Measurements from ENCODE around the gene DIPK1A.
"Not testable (repeated sequence)": the region's sequence is repeated elsewhere in the genome, so short reads cannot be mapped to it uniquely, and the experiment has no call there.

DIPK1A gene

GRCh38 chr1:92921031-92922023 lies 39.9 kb downstream of the DIPK1A start:
- no peak for DNase-seq (ENCODE audit: low read depth, low spot score)

GRCh38 chr1:92916899-92917298 lies 44.4 kb downstream of the DIPK1A start:
- no peak for DNase-seq (ENCODE audit: low read depth, low spot score)

- no peak for DNase-seq (ENCODE audit: low read depth, low spot score)
These were observed 45.7 kb downstream of the DIPK1A start for GRCh38 chr1:92915547-92915946.

GRCh38 chr1:92913093-92913819 lies 48.0 kb downstream of the DIPK1A start:
- DNase-seq (ENCODE audit: low read depth, low spot score): no peak

- no peak for DNase-seq (ENCODE audit: low read depth, low spot score)
These were observed 51.2 kb downstream of the DIPK1A start for GRCh38 chr1:92910081-92910480.

- peak; percentile 7 for DNase-seq (ENCODE audit: low read depth, low spot score)
These were observed 51.9 kb downstream of the DIPK1A start for GRCh38 chr1:92909321-92909720.

GRCh38 chr1:92907949-92908684 lies 53.1 kb downstream of the DIPK1A start:
- DNase-seq (ENCODE audit: low read depth, low spot score): no peak

GRCh38 chr1:92903765-92904164 lies 57.5 kb downstream of the DIPK1A start:
- no peak for DNase-seq (ENCODE audit: low read depth, low spot score)

- DNase-seq (ENCODE audit: low read depth, low spot score): no peak
These were observed 58.9 kb downstream of the DIPK1A start for GRCh38 chr1:92902406-92902744.

- no peak for DNase-seq (ENCODE audit: low read depth, low spot score)
These were observed 59.4 kb downstream of the DIPK1A start for GRCh38 chr1:92901699-92902405.

- DNase-seq (ENCODE audit: low read depth, low spot score): no peak
These were observed 60.1 kb downstream of the DIPK1A start for GRCh38 chr1:92901126-92901525.

GRCh38 chr1:92900539-92900938 lies 60.7 kb downstream of the DIPK1A start:
- DNase-seq (ENCODE audit: low read depth, low spot score): no peak

GRCh38 chr1:92899780-92900179 lies 61.5 kb downstream of the DIPK1A start:
- DNase-seq (ENCODE audit: low read depth, low spot score): no peak

GRCh38 chr1:92898053-92898452 lies 63.2 kb downstream of the DIPK1A start:
- not testable (repeated sequence) for DNase-seq (ENCODE audit: low read depth, low spot score)

GRCh38 chr1:92887465-92887864 lies 73.8 kb downstream of the DIPK1A start:
- DNase-seq (ENCODE audit: low read depth, low spot score): no peak

GRCh38 chr1:92886886-92887419 lies 74.3 kb downstream of the DIPK1A start:
- no peak for DNase-seq (ENCODE audit: low read depth, low spot score)

GRCh38 chr1:92884195-92884594 lies 77.1 kb downstream of the DIPK1A start:
- DNase-seq (ENCODE audit: low read depth, low spot score): no peak

GRCh38 chr1:92883297-92883696 lies 78.0 kb downstream of the DIPK1A start:
- DNase-seq (ENCODE audit: low read depth, low spot score): no peak

- no peak for DNase-seq (ENCODE audit: low read depth, low spot score)
These were observed 78.4 kb downstream of the DIPK1A start for GRCh38 chr1:92882819-92883218.

- DNase-seq (ENCODE audit: low read depth, low spot score): no peak
These were observed 79.9 kb downstream of the DIPK1A start for GRCh38 chr1:92881391-92881790.

GRCh38 chr1:92879316-92879968 lies 81.8 kb downstream of the DIPK1A start:
- DNase-seq (ENCODE audit: low read depth, low spot score): no peak

All from smooth muscle cell of the brain vasculature (primary cell).